GM18909 (cell line): Measurements from ENCODE around the gene GPR137C.
"Not testable (repeated sequence)": the region's sequence is repeated elsewhere in the genome, so short reads cannot be mapped to it uniquely, and the experiment has no call there.

Experiments used
- ATAC-seq: cut with Tn5 transposase; IDR thresholded peaks from one replicate; pipeline ENCODE4 v1.9.1; 2021; ENCODE audit warnings: mild to moderate bottlenecking; ENCODE audit not compliant: unreplicated experiment, poor library complexity

The GPR137C gene

GRCh38 chr14:52558688-52559087 is 6.1 kb downstream of the GPR137C start:
- no peak for ATAC-seq

- no peak for ATAC-seq
These were observed 10.5 kb downstream of the GPR137C start for GRCh38 chr14:52563120-52563519.

DNA sequence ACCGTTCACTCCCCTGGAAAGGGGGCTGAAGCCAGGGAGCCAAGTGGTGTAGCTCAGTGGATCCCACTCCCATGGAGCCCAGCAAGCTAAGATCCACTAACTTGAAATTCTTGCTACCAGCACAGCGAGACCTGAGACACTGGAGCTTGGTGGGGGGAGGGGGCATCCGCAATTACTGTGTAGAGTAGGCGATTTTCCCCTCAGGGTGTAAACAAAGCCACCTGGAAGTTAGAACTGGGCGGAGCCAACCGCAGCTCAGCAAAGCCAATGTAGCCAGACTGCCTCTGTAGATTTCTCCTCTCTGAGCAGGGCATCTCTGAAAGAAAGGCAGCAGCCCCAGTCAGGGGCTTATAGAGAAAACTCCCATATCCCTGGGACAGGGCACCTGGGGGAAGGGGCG is 15.8 kb downstream of the GPR137C start:
- not testable (repeated sequence) for ATAC-seq

DNA sequence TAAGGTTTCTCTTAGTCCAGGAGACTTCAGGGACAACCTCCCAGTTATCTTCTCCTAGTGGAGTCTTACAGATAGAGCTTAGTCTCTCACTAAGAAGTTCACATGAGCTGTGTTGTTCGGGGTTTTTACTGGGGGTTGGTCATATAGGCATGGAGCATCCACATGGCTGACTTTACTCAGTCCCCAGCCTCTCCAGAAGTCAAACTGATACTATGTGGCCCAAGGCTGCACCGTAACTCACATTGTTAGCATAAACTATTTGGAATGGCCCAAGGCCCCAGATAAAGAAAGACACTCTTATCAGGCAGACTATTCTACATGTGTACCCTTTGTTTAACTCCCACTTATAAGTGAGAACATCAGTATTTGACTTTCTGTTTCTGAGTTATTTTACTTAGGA is 23.2 kb downstream of the GPR137C start:
- ATAC-seq, result no peak

GRCh38 chr14:52583544-52583943 is 30.9 kb downstream of the GPR137C start:
- no peak for ATAC-seq

DNA sequence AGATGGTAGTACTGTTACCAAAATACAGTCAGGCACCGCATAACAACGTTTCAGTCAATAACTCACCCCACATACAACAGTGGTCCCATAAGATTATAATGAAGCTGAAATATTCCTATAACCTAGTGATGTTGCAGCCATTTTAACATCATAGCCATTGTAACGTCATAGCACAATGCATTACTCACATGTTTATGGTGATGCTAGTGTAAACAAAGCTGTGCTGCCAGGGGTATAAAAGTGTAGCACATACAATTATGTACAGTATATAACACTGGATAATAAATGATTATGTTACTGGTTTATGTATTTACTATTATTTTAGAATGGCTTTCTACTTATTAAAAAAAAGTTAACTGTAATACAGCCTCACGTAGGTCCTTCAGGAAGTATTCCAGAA is 37.0 kb downstream of the GPR137C start:
- no peak for ATAC-seq

DNA sequence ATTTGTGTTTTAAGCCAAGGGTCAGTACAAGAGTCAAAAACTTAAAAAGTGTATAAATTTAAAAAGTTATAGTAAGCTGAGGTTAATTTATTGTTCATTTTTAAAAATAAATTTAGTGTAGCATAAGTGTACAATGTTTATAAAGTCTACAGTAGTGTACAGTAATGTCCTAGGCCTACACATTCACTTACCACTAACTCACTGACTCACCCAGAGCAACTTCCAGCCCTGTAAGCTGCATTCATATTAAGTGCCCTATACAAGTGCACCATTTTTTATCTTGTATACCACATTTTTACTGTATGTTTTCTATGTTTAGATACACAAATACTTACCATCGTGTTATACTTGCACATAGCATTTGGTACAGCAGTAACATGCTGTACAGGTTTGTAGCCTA is 37.7 kb downstream of the GPR137C start:
- no peak for ATAC-seq

GRCh38 chr14:52596320-52596719 is 43.7 kb downstream of the GPR137C start:
- ATAC-seq, result no peak

- no peak for ATAC-seq
These were observed 44.2 kb downstream of the GPR137C start for GRCh38 chr14:52596861-52597260.

GRCh38 chr14:52598568-52598967 is 45.9 kb downstream of the GPR137C start:
- no peak for ATAC-seq

- no peak for ATAC-seq
These were observed 47.3 kb downstream of the GPR137C start for GRCh38 chr14:52599974-52600373.

GRCh38 chr14:52602131-52602530 is 49.5 kb downstream of the GPR137C start:
- ATAC-seq, result no peak

GRCh38 chr14:52607061-52607460 is 54.4 kb downstream of the GPR137C start:
- no peak for ATAC-seq

GRCh38 chr14:52609445-52610044 is 56.9 kb downstream of the GPR137C start:
- no peak for ATAC-seq

GRCh38 chr14:52610187-52610586 is 57.6 kb downstream of the GPR137C start:
- ATAC-seq, result no peak

DNA sequence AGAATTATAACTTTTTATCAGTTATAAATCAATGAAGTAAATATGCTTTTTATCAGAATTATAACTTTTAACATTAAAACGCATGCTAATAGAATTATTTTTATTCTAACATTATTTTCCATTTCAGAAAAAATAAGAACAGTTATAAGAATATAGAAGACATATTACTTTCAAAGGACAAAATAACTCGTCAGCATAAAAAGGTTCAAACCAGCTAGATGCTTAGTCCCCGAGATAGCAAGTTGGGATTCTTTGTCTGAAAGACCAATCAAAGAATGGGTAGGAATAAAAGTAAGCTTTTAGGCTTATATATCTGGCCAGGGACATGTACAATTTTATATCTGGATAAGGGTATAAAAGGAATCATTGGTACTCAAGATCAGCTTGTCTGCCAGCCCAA is 66.0 kb downstream of the GPR137C start:
- ATAC-seq, result no peak

DNA sequence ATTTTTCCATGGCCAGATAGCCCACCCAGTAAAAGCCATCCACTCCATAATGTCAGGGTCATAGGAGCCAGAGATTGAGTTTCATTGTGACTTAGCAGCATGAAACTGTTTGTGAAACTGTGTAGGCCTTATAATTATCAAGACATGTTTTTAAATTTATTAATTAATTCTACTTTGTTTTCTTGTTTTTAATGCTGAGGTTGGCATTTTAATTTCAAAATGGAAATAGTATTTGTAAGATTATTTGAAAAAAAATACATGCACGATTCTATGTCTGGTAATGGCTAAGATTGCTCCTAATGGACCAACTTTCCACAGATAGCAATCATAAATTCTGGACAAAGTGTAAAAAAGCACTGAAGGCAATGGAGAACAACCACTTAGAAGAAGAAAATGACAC is 67.1 kb downstream of the GPR137C start:
- no peak for ATAC-seq

DNA sequence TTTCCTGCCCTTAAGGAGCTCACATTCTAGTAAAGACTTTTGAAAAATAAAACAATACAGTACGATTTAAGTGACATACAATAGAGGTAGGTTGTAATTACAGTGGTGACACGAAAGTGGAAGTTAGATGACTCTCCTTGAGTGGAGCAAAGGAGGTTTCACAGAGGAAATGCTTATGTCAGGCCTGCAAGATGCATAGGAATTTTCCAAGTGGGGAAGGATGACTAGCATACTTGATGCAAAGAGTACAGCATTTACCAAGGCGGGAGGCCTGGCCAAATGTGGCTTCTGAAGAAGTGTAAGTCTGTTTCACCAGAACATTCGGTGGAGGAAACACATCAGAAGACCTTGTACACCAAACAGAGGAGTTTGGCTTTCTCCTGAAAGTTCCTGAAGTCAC is 87.5 kb downstream of the GPR137C start:
- no peak for ATAC-seq

- no peak for ATAC-seq
These were observed 89.1 kb downstream of the GPR137C start for GRCh38 chr14:52641745-52642144.

- no peak for ATAC-seq
These were observed 96.9 kb downstream of the GPR137C start for GRCh38 chr14:52649511-52649910.

- no peak for ATAC-seq
These were observed 98.1 kb downstream of the GPR137C start for GRCh38 chr14:52650774-52651173.

- ATAC-seq, result no peak
These were observed 104.3 kb downstream of the GPR137C start for GRCh38 chr14:52656905-52657304.

- ATAC-seq, result no peak
These were observed 107.7 kb downstream of the GPR137C start for GRCh38 chr14:52660325-52660724.
